Liver (tissue), 9 donors: ENCODE data around the gene CYP20A1. TPM values are rescaled to one million over a fixed set of nuclear protein-coding genes. Genes with fewer than 3 reads are reported as not detected.

Experiments
- DNase-seq: peaks from one replicate; pipeline ENCODE4 v3.0.0-alpha.2; 2017; ENCODE audit warnings: low spot score
- H3K27ac ChIP-seq, 2 donors: one replicate each; pipeline ENCODE4 v1.7.0; 2013; ENCODE audit warnings: inconsistent platforms in 2 of 2, low read length in 2 of 2, control low read depth in 1 of 2, low read depth in 1 of 2, mild to moderate bottlenecking in 1 of 2
- H3K27me3 ChIP-seq, 4 donors: one replicate each; pipeline versions ENCODE4 v1.6.1 to v1.7.0; 2013; ENCODE audit warnings: low read length in 3 of 4, inconsistent platforms in 1 of 4, mild to moderate bottlenecking in 1 of 4, moderate library complexity in 1 of 4; ENCODE audit not compliant: control insufficient read depth in 4 of 4, insufficient read depth in 4 of 4
- H3K36me3 ChIP-seq, 4 donors: one replicate each; pipeline versions ENCODE4 v1.6.1 to v1.7.0; 2013; ENCODE audit warnings: low read length in 3 of 4, mild to moderate bottlenecking in 3 of 4, low read depth in 1 of 4, moderate library complexity in 1 of 4; ENCODE audit not compliant: control insufficient read depth in 4 of 4, insufficient read depth in 3 of 4
- H3K4me1 ChIP-seq, 4 donors: one replicate each; pipeline versions ENCODE4 v1.6.1 to v1.7.0; 2013; ENCODE audit warnings: low read length in 3 of 4, mild to moderate bottlenecking in 3 of 4, moderate library complexity in 1 of 4; ENCODE audit not compliant: control insufficient read depth in 4 of 4, insufficient read depth in 4 of 4
- H3K4me3 ChIP-seq, 3 donors: one replicate each; pipeline versions ENCODE4 v1.6.1 to v1.7.0; 2013; ENCODE audit warnings: low read length in 3 of 3, control low read depth in 1 of 3, low read depth in 1 of 3, mild to moderate bottlenecking in 1 of 3
- H3K9ac ChIP-seq, 2 donors: one replicate each; pipeline ENCODE4 v1.7.0; 2013; ENCODE audit warnings: low read length in 2 of 2, mild to moderate bottlenecking in 2 of 2, moderate library complexity in 2 of 2, control low read depth in 1 of 2, low read depth in 1 of 2
- H3K9me3 ChIP-seq, 4 donors: one replicate each; pipeline versions ENCODE4 v1.6.1 to v1.7.0; 2013; ENCODE audit warnings: low read length in 3 of 4; ENCODE audit not compliant: control insufficient read depth in 4 of 4
- ATF3 ChIP-seq: IDR thresholded peaks from 2 replicates; pipeline ENCODE4 v1.6.1; 2016; ENCODE audit warnings: antibody characterized with exemption
- CTCF ChIP-seq: fragments of 150-350 bp; IDR thresholded peaks from 2 replicates; pipeline ENCODE4 v1.5.1; 2017; ENCODE audit warnings: improper control_type of control experiment, low read depth, low read length; ENCODE audit not compliant: missing input control
- EGR1 ChIP-seq, 2 donors: IDR thresholded peaks; 2 replicates each; pipeline ENCODE4 v1.6.1; 2016 to 2018; ENCODE audit warnings: antibody characterized with exemption in 2 of 2, low read depth in 2 of 2
- FOXA1 ChIP-seq: IDR thresholded peaks from 2 replicates; pipeline ENCODE4 v1.6.1; 2016; ENCODE audit warnings: antibody characterized with exemption
- GABPA ChIP-seq, 2 donors: IDR thresholded peaks in 1 of 2; conservative IDR thresholded peaks in 1 of 2; 2 replicates each; pipeline ENCODE4 v1.6.1; 2016; ENCODE audit warnings: antibody characterized with exemption in 2 of 2, mild to moderate bottlenecking in 1 of 2, moderate library complexity in 1 of 2
- HNF4A ChIP-seq, 2 donors: conservative IDR thresholded peaks; 2 replicates each; pipeline ENCODE4 v1.6.1; 2016; ENCODE audit warnings: antibody characterized with exemption in 2 of 2, mild to moderate bottlenecking in 2 of 2
- HNF4G ChIP-seq: IDR thresholded peaks from 2 replicates; pipeline ENCODE4 v1.6.1; 2016; ENCODE audit warnings: antibody characterized with exemption
- JUND ChIP-seq, 2 donors: IDR thresholded peaks; 2 replicates each; pipeline ENCODE4 v1.6.1; 2016; ENCODE audit warnings: antibody characterized with exemption in 2 of 2
- MAX ChIP-seq: IDR thresholded peaks from 2 replicates; pipeline ENCODE4 v1.6.1; 2016; ENCODE audit warnings: antibody characterized with exemption
- NR2F2 ChIP-seq: IDR thresholded peaks from 2 replicates; pipeline ENCODE4 v1.6.1; 2016; ENCODE audit warnings: antibody characterized with exemption
- RAD21 ChIP-seq, 2 donors: IDR thresholded peaks; 2 replicates each; pipeline ENCODE4 v1.6.1; 2016; ENCODE audit warnings: antibody characterized with exemption in 2 of 2, mild to moderate bottlenecking in 2 of 2
- REST ChIP-seq: IDR thresholded peaks from 2 replicates; pipeline ENCODE4 v1.6.1; 2016; ENCODE audit warnings: antibody characterized with exemption, mild to moderate bottlenecking
- RXRA ChIP-seq, 2 donors: IDR thresholded peaks; 2 replicates each; pipeline ENCODE4 v1.6.1; 2017 to 2018; ENCODE audit warnings: antibody characterized with exemption in 2 of 2, mild to moderate bottlenecking in 1 of 2
- SP1 ChIP-seq: IDR thresholded peaks from 2 replicates; pipeline ENCODE4 v1.6.1; 2018; ENCODE audit warnings: antibody characterized with exemption, mild to moderate bottlenecking
- TAF1 ChIP-seq: conservative IDR thresholded peaks from 2 replicates; pipeline ENCODE4 v1.6.1; 2016; ENCODE audit warnings: antibody characterized with exemption, mild to moderate bottlenecking
- YY1 ChIP-seq: IDR thresholded peaks from 2 replicates; pipeline ENCODE4 v1.6.1; 2016; ENCODE audit warnings: antibody characterized with exemption, mild to moderate bottlenecking
- ZBTB33 ChIP-seq: IDR thresholded peaks from 2 replicates; pipeline ENCODE4 v1.6.1; 2016; ENCODE audit warnings: antibody characterized with exemption
- WGBS: extraction: QIAGEN DNeasy Blood & Tissue Kit; methylation state at CpG from one replicate; pipeline ENCODE4 v1.1.7; 2013; 5-methylcytosine and 5-hydroxymethylcytosine counted together
- polyA plus RNA-seq, 2 donors: library from polyadenylated mRNA; stranded (reverse) in 1 of 2; unstranded in 1 of 2; fragments of 200-250 nt in 1 of 2; fragments of >200 nt in 1 of 2; fragmentation: Nextera tagmentation in 1 of 2; extraction: Ambion mirVana in 1 of 2; gene quantifications; one replicate each; pipeline versions ENCODE4 v1.2.1 to v1.2.3, GENCODE V29; 2013 to 2015
- total RNA-seq, 2 donors: library from RNA; depleted of rRNA; stranded (reverse); fragments of >200 nt; gene quantifications; one replicate each; pipeline ENCODE4 v1.2.3, GENCODE V29; 2014
- donor health status: healthy.
- donor health status: healthy.
- donor health status: healthy.
- donor health status: healthy.
- donor health status: healthy.

Gene CYP20A1
- total and polyA plus RNA-seq, 4 donors, result 5.0 to 22.7 (median 16.1) TPM

- 98% methylated on average over 12 of the region's 12 CpGs for WGBS
- Histone ChIP-seq H3K4me3 (no peak overlapping the region), H3K27me3 (no peaks in the 10 kb centered on the region), H3K9me3 (no peaks in the 10 kb centered on the region), H3K9ac (no peak overlapping the region), H3K36me3 (peaks cover 0 to 3% (median 0%) of the 10 kb centered on the region in 4 donors), H3K4me1 (no peaks in the 10 kb centered on the region), H3K27ac (no peak overlapping the region)
- no peak for DNase-seq
- TF ChIP-seq CTCF (no peak), RXRA (IDR thresholded peaks at IDR 0.05) (no peak), REST (no peak), ATF3 (no peak), JUND (IDR thresholded peaks at IDR 0.05) (no peak), HNF4A (conservative IDR thresholded peaks at IDR 0.05) (no peak), GABPA (IDR thresholded peaks at IDR 0.05 in 1 of 2, conservative IDR thresholded peaks at IDR 0.05 in 1 of 2) (no peak), RAD21 (IDR thresholded peaks at IDR 0.05) (no peak), HNF4G (no peak), ZBTB33 (no peak), MAX (no peak), TAF1 (no peak), NR2F2 (no peak), FOXA1 (no peak)
Measured at GRCh38 chr2:203344667-203345066, 105.8 kb downstream of the CYP20A1 start.

GRCh38 chr2:203346612-203347011 is 107.8 kb downstream of the CYP20A1 start:
- Histone ChIP-seq H3K9me3 (no peaks in the 10 kb centered on the region), H3K27me3 (no peaks in the 10 kb centered on the region), H3K36me3 (peaks cover 0 to 3% (median 0%) of the 10 kb centered on the region in 4 donors), H3K27ac (no peak overlapping the region), H3K4me3 (no peak overlapping the region), H3K9ac (no peak overlapping the region), H3K4me1 (no peaks in the 10 kb centered on the region)
- TF ChIP-seq TAF1 (no peak), RAD21 (IDR thresholded peaks at IDR 0.05) (no peak), YY1 (no peak), RXRA (IDR thresholded peaks at IDR 0.05) (no peak), ZBTB33 (no peak), FOXA1 (no peak), EGR1 (IDR thresholded peaks at IDR 0.05; ENCODE audit: low read depth in 2 of 2) (no peak), GABPA (IDR thresholded peaks at IDR 0.05 in 1 of 2, conservative IDR thresholded peaks at IDR 0.05 in 1 of 2) (no peak), SP1 (no peak), HNF4G (no peak), NR2F2 (no peak), ATF3 (no peak)
- 89% methylated on average over 1 of the region's 1 CpG for WGBS
- no peak for DNase-seq
